Heart left ventricle (tissue), 13 donors: Measurements from ENCODE around the gene CERS5.

ENCODE experiments used
- CTCF ChIP-seq, 12 donors: fragments of 200-600 bp; sonication (generic) in 4 of 12; IDR thresholded peaks; one replicate each; pipeline versions ENCODE4 v1.5.0 to v1.8.0; 2018 to 2022; ENCODE audit warnings: antibody characterized with exemption in 12 of 12, mild to moderate bottlenecking in 5 of 12
- POLR2A ChIP-seq, 2 donors: fragments of 450-650 bp; IDR thresholded peaks; one replicate each; pipeline ENCODE4 v1.6.1; 2017; ENCODE audit warnings: antibody characterized with exemption in 2 of 2, mild to moderate bottlenecking in 2 of 2, moderate library complexity in 2 of 2
- donor health status: ischemic (EF 13 %, LVEDD 7.1; RV severe dilation, severe dysfunction).
- donor health status: DM: no; HTN: yes; CAD: no.
- donor health status: DM: no; HTN: no; CAD: no.
- donor health status: ischemic (EF 25% LVEDD 6.9; RV normal size, moderate dysfunction).
- donor health status: ischemic (EF 25% LVEDD 5.7; RV mildly dilated, moderate dysfunction).
- donor health status: ischemic (EF 35%, LVEDD 5.7; RV mildly dilated, moderate dysfunction).
- donor health status: nonischemic (EF 11% LVEDD 7.7; RV severe dilation, severe dysfunction).
- donor health status: DM: yes; HTN: yes; CAD: no.
- donor health status: PGD.
- donor health status: ischemic (EF 29% LVEDD 5.4; RV normal size, mild dysfunction).
- donor health status: nonischemic (EF 23%, LVEDD 6.1; RV moderate dilation, normal function).

GRCh38 chr12:50112456-50113218 is 54.5 kb downstream of the CERS5 start:
- TF ChIP-seq CTCF (IDR thresholded peaks at IDR 0.05), result no peak
- TF ChIP-seq POLR2A (IDR thresholded peaks at IDR 0.05), result no peak
